H7 (cell line): Measurements from ENCODE around the gene ANKRD39. TPM values are rescaled to one million over a fixed set of nuclear protein-coding genes. Genes with fewer than 3 reads are reported as not detected.
"Not testable (repeated sequence)": the region's sequence is repeated elsewhere in the genome, so short reads cannot be mapped to it uniquely, and the experiment has no call there.

Source experiments
- DNase-seq: peaks from one replicate; pipeline ENCODE4 v3.0.0; 2012
- H3K27me3 ChIP-seq: 2 replicates; pipeline ENCODE4 v1.6.0; 2011; ENCODE audit warnings: mild to moderate bottlenecking, low read length; ENCODE audit not compliant: control insufficient read depth, insufficient read depth
- H3K36me3 ChIP-seq: replicated peaks from 2 replicates; pipeline ENCODE4 v1.5.1; 2011; ENCODE audit warnings: low read length; ENCODE audit not compliant: control insufficient read depth, insufficient read depth
- H3K4me3 ChIP-seq: 2 replicates; pipeline ENCODE4 v1.5.1; 2011; ENCODE audit warnings: low read depth, mild to moderate bottlenecking, control low read depth, low read length, moderate library complexity; ENCODE audit not compliant: insufficient read depth
- total RNA-seq: library from RNA; depleted of rRNA; stranded (reverse); fragments of >200 nt; shearing (Covaris generic); gene quantifications from 2 replicates; pipeline ENCODE4 v1.2.3, GENCODE V29; 2014

ANKRD39 gene
- total RNA-seq, 1 experiment from 2014 or later: 13.5 TPM

DNA sequence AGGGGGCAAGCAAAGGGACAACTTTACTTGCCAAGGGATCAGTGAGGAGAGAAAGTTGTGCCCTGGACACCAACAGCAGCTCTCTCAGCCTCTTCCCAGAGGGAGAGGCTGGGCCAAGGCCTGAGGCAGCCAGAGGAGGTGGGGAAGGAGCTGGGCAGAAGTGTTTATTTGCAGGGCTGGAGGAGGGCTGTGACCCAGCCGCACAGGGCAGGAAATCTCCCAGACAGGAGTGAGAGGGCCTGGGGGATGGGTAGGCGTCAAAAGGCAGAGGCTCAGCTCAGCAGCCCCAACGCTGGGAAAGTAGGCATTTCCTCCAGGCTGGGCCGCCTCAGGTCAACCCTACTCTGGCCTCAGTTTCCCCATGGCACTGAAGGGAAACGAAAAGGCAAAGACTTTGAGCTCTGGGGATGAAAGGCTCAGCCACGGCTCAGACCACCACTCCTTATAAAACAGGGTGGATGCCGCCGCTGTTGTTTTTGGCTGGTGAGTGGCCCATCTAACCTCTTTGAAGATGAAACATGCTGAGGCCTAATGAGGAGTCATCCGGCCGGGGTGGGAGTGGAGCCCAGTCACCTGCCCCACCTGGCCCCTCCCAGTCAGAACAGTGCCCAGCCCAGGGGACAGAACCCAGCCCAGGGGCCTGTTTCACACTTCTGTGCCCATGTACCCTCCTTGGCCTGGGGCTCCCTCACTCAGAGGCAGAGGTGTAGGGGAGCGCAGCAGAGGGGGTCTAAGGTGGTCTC lies 33.9 kb upstream of the ANKRD39 start:
- no peaks in the 10 kb centered on the region for H3K27me3 ChIP-seq
- no peaks in the 10 kb centered on the region for H3K36me3 ChIP-seq
- no peak overlapping the region for H3K4me3 ChIP-seq
- DNase-seq: no peak

- H3K27me3 ChIP-seq: no peaks in the 10 kb centered on the region
- no peak overlapping the region for H3K4me3 ChIP-seq
- no peak for DNase-seq
Observed at GRCh38 chr2:96890726-96891385, 33.0 kb upstream of the ANKRD39 start.

DNA sequence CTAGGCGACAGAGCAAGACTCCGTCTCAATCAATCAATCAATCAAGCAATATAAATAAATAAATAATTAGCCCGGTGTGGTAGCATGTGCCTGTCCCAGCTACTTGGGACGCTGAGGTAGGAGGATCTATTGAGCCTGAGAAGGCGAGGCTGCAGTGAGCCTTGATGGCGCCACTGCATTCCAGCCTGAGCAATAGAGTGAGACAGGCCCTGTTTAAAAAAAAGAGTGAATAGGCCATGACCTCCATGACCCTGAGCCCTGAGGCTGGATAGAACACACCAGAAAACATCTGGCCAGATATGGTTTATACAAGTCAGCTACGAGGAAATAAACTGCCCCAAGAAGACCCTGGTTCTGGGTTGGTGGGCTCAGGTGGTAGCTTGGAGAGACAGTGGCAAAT lies 32.4 kb upstream of the ANKRD39 start:
- H3K36me3 ChIP-seq: no peaks in the 10 kb centered on the region
- H3K4me3 ChIP-seq: no peak overlapping the region
- no peak for DNase-seq
- H3K27me3 ChIP-seq: no peaks in the 10 kb centered on the region

More at GRCh38 chr2:96890726-96891385, 33.0 kb upstream of the ANKRD39 start:
- no peaks in the 10 kb centered on the region for H3K36me3 ChIP-seq

DNA sequence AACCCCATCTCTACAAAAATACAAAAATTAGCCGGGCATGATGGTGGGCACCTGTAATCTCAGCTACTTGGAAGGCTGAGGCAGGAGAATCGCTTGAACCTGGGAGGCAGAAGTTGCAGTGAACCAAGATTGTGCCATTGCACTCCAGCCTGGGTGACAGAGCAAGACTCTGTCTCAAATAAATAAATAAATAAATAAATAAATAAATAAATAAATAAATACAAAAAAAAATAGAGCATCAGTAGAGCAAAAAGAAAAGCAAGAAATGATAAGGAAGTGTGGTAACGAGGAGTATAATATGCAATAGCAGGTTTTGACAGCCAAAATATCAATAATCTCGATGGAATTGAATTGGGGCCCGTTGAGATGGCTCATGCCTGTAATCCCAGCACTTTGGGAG lies 31.7 kb upstream of the ANKRD39 start:
- H3K4me3 ChIP-seq, H3K36me3 ChIP-seq, H3K27me3 ChIP-seq, DNase-seq: not testable (repeated sequence)

- Histone ChIP-seq H3K27me3 (no peaks in the 10 kb centered on the region), H3K36me3 (no peaks in the 10 kb centered on the region), H3K4me3 (no peak overlapping the region)
- DNase-seq: no peak
Observed at GRCh38 chr2:96888072-96889011, 30.5 kb upstream of the ANKRD39 start.

- DNase-seq: no peak
Observed at GRCh38 chr2:96887493-96888012, 29.7 kb upstream of the ANKRD39 start.

DNA sequence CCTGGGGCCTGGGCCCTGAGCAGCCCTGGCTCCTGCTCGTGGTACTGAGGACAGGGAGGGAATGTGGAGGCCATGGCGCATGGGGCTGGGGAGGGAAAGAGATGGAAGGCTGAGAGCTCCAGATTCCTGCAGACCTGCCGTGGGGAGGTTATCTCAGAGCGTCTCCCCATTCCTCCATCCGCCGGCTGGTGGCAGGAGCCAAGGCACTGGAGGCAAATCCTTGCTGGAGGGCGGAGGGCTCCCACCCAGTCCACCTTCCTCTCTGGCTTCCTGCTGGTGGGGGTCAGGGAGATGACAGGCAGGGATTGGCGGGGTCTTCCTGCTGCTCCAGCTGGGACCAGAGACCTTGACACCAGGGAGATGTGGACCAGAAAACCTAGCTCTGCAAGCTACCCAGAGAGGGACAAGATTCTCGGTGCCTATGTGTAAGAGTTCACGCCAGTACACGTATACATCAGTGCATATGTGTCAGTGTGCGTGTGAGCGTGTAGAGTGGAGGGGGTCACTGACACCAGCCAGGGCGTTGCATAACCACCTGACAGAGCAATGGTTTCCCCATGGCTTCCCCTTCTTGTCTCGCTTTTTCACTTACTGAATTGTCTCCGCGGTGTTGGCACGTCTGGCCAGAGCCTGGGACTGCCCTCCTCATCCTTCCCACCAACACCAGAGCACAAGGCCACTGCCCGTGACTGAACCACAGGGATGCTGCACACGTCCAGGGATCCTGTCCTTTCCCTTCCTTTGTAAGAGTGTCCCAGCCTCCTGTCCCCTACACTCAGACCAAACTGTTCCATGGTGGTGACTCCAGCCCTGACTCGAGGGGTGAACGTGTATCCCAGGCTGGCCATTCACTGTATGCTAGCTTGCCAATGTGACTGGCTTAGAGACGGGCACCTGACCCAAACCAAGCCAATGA lies 27.9 kb upstream of the ANKRD39 start:
- H3K27me3 ChIP-seq: peaks cover 4% of the 10 kb centered on the region; the same call in 1 of the 2 replicates
- no peaks in the 10 kb centered on the region for H3K36me3 ChIP-seq
- DNase-seq: no peak
- H3K4me3 ChIP-seq: no peak overlapping the region

More at GRCh38 chr2:96887493-96888012, 29.7 kb upstream of the ANKRD39 start:
- Histone ChIP-seq H3K4me3 (no peak overlapping the region), H3K27me3 (peaks cover 2% of the 10 kb centered on the region; the same call in 1 of the 2 replicates), H3K36me3 (no peaks in the 10 kb centered on the region)

DNA sequence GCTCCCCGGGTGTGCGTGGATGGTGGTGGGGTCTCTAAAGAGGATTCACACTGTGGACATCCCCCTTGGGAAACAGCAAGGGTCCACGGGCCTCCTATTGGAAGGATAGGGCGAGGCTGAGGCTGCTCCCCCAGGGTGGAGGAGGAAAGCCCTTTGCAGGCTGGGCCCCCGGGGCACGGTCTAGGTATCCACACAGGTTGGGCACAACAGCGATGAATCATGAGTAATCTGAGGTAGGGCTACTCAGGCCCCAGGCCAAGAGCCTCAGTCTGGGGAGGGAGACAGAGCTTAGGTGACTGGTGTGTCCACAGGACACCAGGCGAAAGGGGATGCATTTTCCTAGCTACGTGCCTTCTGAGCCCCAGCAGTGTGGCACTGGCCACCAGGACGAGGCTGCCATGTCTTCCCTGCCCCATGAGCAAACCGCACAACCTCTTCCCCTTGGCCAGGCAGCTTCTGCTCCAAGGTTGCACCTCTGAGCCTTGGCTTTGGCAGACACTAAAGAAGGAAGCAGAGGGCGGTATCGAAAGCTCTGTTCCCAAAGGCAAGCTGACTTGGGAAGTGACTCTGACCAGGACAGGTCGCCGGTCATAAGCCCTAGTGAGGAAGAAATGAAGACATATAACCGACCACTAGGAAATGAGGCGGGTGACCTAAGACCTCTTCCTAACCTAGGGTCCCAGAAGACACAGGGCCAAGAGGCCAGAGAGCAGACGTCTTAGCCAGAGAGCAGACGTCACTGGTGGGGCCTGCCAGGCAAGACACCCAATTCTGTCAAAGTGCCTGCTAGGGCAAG lies 26.7 kb upstream of the ANKRD39 start:
- Histone ChIP-seq H3K4me3 (no peak overlapping the region), H3K27me3 (peaks cover 4% of the 10 kb centered on the region; the same call in 1 of the 2 replicates), H3K36me3 (no peaks in the 10 kb centered on the region)
- DNase-seq: no peak

- Histone ChIP-seq H3K36me3 (no peaks in the 10 kb centered on the region), H3K27me3 (peaks cover 4% of the 10 kb centered on the region; the same call in 1 of the 2 replicates), H3K4me3 (no peak overlapping the region)
- no peak for DNase-seq
Observed at GRCh38 chr2:96883306-96883705, 25.5 kb upstream of the ANKRD39 start.

DNA sequence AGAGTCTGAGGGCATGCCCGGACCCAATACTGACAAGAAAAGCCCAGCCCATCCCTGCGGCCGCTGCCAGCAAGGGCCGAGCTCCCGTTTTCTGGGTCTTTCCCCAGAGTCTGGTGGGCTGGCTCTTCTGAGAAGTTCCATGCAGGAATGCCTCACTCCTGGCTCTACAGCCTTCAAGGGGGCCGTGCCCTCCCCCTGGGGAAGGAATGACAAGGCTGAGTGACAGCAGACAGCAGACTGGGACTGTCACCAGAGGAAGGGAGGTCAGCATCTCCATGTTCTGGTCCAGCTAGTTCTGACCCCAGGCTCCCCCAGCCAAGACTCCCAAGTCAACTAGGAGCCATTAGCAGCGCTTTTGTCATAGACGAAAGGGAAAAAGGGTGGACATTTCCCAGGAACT lies 25.1 kb upstream of the ANKRD39 start:
- Histone ChIP-seq H3K4me3 (no peak overlapping the region), H3K27me3 (peaks cover 4% of the 10 kb centered on the region; the same call in 1 of the 2 replicates), H3K36me3 (no peaks in the 10 kb centered on the region)
- no peak for DNase-seq

- H3K27me3 ChIP-seq: peaks cover 4% of the 10 kb centered on the region; the same call in 1 of the 2 replicates
- H3K4me3 ChIP-seq: no peak overlapping the region
- H3K36me3 ChIP-seq: no peaks in the 10 kb centered on the region
- DNase-seq: no peak
Observed at GRCh38 chr2:96882230-96882629, 24.4 kb upstream of the ANKRD39 start.

GRCh38 chr2:96881349-96882195 lies 23.8 kb upstream of the ANKRD39 start:
- no peak overlapping the region for H3K4me3 ChIP-seq
- peak; percentile 89 for DNase-seq
- no peaks in the 10 kb centered on the region for H3K36me3 ChIP-seq
- H3K27me3 ChIP-seq: peaks cover 4% of the 10 kb centered on the region; the same call in 1 of the 2 replicates
